Stimulated activated CD4-positive, alpha-beta T cell treated with anti-CD3 and anti-CD28 coated beads, TNF-alpha, amount 100 ng/mL, for 1 hour (primary cell): ENCODE data around the gene CSPG4.
"Not testable (repeated sequence)": the region's sequence is repeated elsewhere in the genome, so short reads cannot be mapped to it uniquely, and the experiment has no call there.

ENCODE experiments used
- DNase-seq, 3 donors: peaks; one replicate each; pipeline ENCODE4 v3.0.0-alpha.2; 2020; ENCODE audit warnings: low read depth in 3 of 3, low spot score in 1 of 3

CSPG4 gene

DNA sequence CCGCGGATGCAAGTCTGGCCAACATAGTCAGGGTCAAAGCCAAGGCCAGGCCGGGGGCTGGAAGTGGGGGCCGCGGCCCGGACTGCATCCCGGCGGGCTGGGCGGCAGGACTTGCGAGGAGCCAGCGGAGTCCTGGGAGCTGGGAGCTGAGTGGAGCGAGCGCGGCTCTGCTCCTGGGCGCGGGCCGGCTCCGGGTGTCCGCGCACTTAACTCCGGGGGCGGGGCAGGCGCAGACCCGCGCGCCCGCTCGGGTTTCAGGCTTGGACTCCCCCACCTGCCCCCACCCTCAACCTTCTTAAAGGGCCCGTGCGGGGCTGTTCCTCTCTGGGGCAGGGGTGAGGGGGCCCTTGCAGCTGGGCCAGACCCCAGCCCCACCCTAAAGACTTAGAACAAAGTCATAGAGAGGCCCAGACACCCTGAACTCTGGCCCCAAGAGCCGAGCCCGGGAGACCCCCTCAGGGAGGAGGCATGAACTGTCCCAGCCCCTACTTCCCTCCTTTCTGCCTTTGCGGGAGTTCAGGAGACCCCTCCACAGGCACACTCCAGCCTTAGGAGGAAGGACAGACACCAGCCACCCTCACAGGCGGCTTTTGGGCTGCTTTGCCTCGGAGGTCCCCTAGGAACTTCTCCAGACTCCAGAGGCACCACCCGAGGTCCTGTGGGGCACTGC is at the start of gene CSPG4:
CSPG4 (minus strand) TSS at position 181 of the 670 bp plus-strand sequence; CDS start at position 88, 93 bp downstream.
- DNase-seq = no peak

GRCh38 chr15:75762357-75762718 is 49.7 kb upstream of the CSPG4 start:
- not testable (repeated sequence) for DNase-seq

DNA sequence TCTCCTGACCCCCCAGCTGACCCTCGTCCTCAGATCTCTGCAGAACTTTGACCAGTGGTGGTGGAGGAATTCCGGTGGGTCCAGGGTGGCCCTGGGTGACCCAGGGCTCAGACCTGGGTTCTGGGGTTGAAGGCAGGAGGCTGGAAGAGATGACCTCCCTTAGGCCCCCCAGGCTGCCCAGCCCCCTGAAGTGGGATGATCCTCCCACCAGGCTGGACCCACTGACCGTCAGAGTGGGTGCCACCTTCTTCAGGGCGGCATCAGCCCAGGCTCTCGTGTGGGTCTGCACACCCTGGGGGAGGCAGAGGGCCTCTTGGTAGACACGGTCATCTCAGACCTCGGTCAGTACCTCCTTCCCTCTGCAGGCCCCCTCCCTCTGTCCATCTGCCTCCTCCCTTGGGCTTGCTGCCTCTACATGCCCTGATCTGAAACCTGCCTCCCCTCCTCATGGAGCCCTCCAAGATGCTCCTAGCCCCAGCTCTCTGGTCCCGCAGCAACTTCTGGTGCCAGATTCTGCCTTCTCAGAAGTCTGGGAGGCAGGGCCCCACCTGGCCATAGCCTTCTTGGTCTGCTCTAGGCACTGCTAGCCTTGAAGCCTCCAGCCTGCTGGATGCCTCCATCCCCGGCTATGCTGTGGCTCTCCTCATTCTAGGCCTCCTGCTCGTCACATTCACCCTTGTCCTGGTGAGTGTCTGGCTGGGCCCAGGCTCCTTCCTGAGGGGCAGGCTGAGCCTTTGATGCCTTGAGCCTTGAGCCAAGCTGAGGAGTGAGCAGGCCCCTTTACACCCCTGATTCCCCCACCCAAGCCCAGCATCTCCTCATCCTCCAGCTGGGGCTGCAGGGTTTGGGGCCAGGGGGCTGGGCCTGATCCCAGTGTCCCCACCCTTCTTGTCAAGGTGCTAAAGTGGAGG is 49.1 kb upstream of the CSPG4 start:
- no peak for DNase-seq

DNA sequence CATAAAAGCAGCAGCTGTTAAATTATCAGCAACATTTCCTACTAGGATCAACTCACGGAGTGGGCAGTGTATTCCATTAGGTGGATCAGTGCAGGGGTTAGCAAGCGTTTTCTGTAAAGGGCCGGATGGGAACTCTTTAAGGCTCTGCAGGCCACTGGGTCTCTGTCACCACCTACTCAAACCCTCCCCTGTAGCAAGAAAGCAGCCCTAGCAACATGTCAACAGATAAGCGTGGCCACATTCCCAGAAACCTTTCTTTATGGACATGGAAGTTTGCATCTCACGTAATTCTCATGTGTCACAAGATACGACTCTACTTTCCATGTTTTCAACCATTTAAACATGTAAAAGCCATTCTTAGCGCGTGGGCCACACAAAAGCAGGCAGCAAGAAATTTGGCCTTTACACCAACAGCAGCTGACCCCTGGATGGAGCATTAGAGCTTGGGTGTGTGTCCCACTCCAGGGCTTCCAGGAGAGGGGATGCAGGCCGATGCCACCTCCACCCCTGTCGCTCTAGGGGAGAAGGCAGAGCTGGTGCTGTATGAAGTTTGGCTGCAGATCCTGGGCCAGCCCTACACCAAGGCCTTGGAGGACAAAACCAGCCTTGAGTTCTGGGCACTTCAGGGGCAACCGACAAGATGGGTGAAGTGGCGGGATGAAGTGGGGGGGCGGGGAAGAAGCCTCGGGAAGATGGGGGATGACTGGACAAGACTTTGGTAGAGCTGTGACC is 48.2 kb upstream of the CSPG4 start:
- no peak for DNase-seq

- DNase-seq = not testable (repeated sequence)
Observed at GRCh38 chr15:75760131-75760520, 47.5 kb upstream of the CSPG4 start.

DNA sequence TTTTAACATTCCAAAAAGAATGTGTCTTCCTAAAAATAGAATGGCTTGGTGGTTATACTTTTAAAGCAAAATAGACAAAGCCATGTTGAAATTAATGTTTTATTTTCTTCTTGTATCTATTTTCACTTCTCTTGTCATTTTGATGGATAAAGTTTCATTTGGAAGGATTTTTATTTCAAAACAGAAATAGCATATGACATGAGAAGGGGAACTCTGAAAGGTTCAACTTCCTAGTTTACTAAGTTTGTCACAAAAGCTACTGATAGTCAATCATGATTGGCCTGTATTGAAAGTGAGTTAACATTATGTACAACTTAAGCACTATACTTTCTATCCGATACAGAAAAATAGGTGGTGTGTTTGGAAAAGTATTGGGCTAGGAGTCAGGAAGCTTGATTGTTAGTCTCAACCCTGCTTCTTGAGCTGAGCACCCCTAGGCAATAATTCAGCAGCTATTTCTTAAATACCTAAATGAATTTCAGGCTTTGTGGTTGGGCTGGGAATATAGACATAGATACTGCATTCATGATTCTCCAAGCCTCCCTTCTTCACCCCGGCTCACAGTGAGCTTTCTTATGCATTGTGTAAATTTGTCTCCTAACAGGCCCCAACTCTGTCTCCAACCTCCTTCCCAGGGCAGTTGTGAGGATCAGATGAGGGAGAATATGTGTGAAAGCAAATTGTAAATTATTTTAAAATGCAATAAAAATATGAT is 46.9 kb upstream of the CSPG4 start:
- no peak for DNase-seq

GRCh38 chr15:75758071-75758872 is 45.6 kb upstream of the CSPG4 start:
- peak; percentile 3 to 43 (median 13) for DNase-seq

DNA sequence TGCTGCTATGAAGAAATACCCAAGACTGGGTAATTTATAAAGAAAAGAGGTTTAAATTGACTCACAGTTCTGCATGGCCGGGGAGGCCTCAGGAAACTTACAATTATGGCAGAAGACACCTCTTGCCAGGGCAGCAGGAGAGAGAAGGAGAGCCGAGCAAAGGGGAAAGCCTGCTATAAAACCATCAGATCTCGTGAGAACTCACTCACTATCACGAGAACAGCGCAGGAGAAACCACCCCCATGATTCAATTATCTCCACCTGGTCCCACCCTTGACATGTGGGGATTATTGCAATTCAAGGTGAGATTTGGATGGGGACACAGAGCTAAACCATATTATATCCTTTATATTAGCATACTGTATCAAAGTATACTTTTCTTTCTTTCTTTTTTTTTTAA is 42.2 kb upstream of the CSPG4 start:
- not testable (repeated sequence) for DNase-seq

DNA sequence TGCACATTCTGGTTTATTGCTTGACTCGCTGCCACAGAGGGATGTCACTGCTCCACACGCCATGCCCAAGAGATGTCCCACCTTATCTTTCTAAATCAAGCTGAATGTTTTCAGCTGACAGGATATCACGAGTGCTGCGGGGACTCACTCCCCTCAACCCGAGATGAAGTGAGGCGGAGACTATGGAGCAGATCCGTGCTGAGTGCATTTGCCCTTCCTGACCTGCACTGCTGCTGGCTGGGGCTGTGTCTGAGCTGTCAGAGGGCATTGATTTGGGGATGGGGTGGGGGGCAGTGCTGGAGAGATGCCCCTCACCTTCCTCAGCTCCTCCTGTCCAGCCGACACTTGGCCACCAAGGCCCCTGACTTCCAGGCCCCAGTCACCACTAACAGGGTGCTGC is 40.5 kb upstream of the CSPG4 start:
- no peak for DNase-seq

- no peak for DNase-seq
Observed at GRCh38 chr15:75751891-75752290, 39.2 kb upstream of the CSPG4 start.

DNA sequence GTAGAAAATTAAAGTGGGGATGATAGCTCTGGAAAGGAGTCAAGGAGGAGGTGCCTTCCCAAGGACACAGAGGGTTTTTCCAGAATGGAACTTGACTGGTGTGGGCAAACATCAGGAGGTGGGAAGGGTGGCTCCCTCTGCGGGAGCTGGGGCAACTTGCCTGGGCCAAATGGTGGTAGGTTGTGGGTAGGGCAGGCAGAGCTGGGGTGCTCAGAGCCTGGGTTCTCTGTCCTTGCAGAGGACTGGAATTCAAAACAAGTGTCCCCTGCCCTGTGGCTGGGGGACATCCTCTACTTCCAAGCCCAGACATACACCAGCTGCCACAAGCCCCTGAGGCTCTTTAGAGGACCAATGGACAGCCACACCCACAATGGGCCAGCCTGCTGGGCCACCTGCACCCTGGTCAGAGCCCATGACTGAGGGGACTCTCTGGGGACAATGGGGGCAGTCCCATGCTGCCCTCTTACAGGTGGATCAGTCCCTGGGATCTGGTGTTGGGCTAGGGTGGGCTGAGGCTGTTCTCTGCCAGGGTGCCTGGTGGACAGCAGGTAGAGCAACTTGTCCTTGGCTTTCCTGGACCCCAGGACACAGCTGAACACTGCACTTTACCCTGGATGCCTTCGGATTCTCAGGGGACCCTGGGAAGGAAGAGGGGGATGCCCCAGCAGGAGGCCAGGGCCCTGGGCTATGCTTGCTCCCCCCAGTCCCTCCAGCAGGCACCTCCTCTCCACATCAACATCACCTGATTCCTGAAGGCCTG is 38.6 kb upstream of the CSPG4 start:
- no peak for DNase-seq

DNA sequence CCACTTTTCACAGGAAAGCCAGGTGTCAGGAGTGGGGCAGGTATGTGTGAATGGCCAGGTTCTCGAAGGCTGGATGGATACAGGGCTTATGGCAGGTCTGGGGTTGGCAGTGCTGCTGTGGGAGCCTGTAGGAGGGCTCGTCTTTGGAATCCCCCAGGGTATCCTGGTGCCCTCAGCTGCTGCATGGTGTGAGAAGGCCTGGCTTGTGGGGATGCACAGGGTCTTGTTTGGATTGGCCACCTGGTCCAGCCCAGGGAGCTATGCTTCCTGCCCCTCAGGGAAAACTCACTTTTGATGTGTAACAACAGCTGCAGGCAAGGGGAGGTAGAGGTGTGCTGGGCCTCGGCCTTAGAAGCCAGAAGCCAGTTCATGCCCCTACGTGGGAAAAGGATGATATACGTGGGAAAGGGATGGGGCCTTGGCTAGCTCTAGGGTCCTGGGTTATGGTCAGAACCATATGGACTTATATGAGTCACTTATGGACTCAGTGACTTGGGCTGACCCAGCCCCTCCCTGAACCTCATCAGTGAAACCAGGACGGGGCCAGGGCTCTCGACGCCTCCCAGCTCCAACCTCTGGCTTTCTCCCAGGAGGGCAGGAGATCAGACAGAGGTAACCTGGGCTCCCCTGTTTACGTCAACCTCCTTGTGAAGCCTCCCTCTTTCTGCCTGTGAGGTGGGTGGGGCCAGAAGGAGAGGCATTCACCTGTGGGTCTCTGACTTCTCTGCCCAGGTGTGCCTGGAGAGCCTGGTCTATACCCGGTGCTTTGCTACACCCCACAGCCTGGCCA is 37.8 kb upstream of the CSPG4 start:
- no peak for DNase-seq

- DNase-seq = no peak
Observed at GRCh38 chr15:75749820-75750219, 37.2 kb upstream of the CSPG4 start.

- not testable (repeated sequence) for DNase-seq
Observed at GRCh38 chr15:75748882-75749281, 36.2 kb upstream of the CSPG4 start.

- not testable (repeated sequence) for DNase-seq
Observed at GRCh38 chr15:75747121-75747520, 34.5 kb upstream of the CSPG4 start.

- no peak for DNase-seq
Observed at GRCh38 chr15:75745305-75745704, 32.7 kb upstream of the CSPG4 start.

DNA sequence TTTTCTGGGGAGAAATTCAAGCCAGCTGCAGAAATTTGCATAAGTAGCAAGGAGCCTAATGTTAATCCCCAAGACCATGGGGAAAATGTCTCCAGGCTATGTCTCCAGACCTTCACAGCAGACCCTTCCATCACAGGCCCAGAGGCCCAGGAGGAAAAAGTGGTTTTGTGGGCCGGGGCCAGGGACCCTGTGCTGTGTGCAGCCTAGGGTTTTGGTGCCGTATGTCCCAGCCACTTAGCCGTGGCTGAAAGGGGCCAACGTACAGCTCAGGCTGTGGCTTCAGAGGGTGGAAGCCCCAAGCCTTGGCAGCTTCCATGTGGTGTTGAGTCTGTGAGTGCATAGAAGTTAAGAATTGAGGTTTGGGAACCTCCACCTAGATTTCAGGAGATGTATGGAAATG is 29.7 kb upstream of the CSPG4 start:
- not testable (repeated sequence) for DNase-seq

GRCh38 chr15:75739791-75740190 is 27.1 kb upstream of the CSPG4 start:
- DNase-seq = no peak
